Stimulated activated naive B cell treated with anti-CD40 and anti-IgM and Interleukin-4, amounts not matched to agents 10 μg/mL and 1 μg/mL and 100 μg/mL, for 72 hours (primary cell): Measurements from ENCODE around the gene ZBTB2.
"Not testable (repeated sequence)": the region's sequence is repeated elsewhere in the genome, so short reads cannot be mapped to it uniquely, and the experiment has no call there.

ENCODE experiments used
- ATAC-seq, 2 donors: fragments of 150-1000 bp; cut with Tn5 transposase; replicated peaks; 2 replicates each; pipeline ENCODE4 v1.10.0; 2021; ENCODE audit warnings: moderate library complexity in 1 of 2
- DNase-seq: peaks from one replicate; pipeline ENCODE4 v3.0.0; 2021
- H3K27ac Mint-ChIP-seq: one replicate; pipeline ENCODE4 v1.8.0; 2022; ENCODE audit warnings: mild to moderate bottlenecking, mixed read lengths
- H3K27me3 Mint-ChIP-seq, 2 donors: one replicate each; pipeline ENCODE4 v1.8.0; 2022; ENCODE audit warnings: mixed read lengths in 2 of 2
- H3K36me3 Mint-ChIP-seq, 2 donors: one replicate each; pipeline ENCODE4 v1.8.0; 2022; ENCODE audit warnings: mixed read lengths in 2 of 2, mild to moderate bottlenecking in 1 of 2
- H3K4me1 Mint-ChIP-seq, 2 donors: one replicate each; pipeline ENCODE4 v1.8.0; 2022; ENCODE audit warnings: mixed read lengths in 2 of 2, mild to moderate bottlenecking in 1 of 2
- H3K4me3 Mint-ChIP-seq, 2 donors: one replicate each; pipeline ENCODE4 v1.8.0; 2022; ENCODE audit warnings: mild to moderate bottlenecking in 2 of 2, mixed read lengths in 2 of 2, moderate library complexity in 1 of 2
- H3K9me3 Mint-ChIP-seq, 2 donors: one replicate each; pipeline ENCODE4 v1.8.0; 2022; ENCODE audit warnings: mixed read lengths in 2 of 2, mild to moderate bottlenecking in 1 of 2

ZBTB2 gene

GRCh38 chr6:151374036-151374683 lies 17.2 kb downstream of the ZBTB2 start:
- no peaks in the 10 kb centered on the region for H3K27me3 Mint-ChIP-seq
- H3K9me3 Mint-ChIP-seq, result no peaks in the 10 kb centered on the region
- H3K4me1 Mint-ChIP-seq, result peaks cover 23 to 41% of the 10 kb centered on the region in 2 donors
- H3K27ac Mint-ChIP-seq, result no peak overlapping the region
- H3K4me3 Mint-ChIP-seq, result no peak overlapping the region
- ATAC-seq (no peak), DNase-seq (no peak)
- H3K36me3 Mint-ChIP-seq, result peaks cover 24 to 26% of the 10 kb centered on the region in 2 donors

GRCh38 chr6:151372164-151372563 lies 19.2 kb downstream of the ZBTB2 start:
- peaks cover 28 to 30% of the 10 kb centered on the region in 2 donors for H3K36me3 Mint-ChIP-seq
- DNase-seq (no peak), ATAC-seq (no peak)
- H3K4me1 Mint-ChIP-seq, result peaks cover 19 to 32% of the 10 kb centered on the region in 2 donors
- no peaks in the 10 kb centered on the region for H3K27me3 Mint-ChIP-seq
- no peaks in the 10 kb centered on the region for H3K9me3 Mint-ChIP-seq
- no peak overlapping the region for H3K4me3 Mint-ChIP-seq
- no peak overlapping the region for H3K27ac Mint-ChIP-seq

GRCh38 chr6:151370509-151371078 lies 20.8 kb downstream of the ZBTB2 start:
- ATAC-seq, result no peak
- Mint-ChIP-seq H3K27ac (no peak overlapping the region), H3K36me3 (peaks cover 40 to 41% of the 10 kb centered on the region in 2 donors), H3K4me1 (peaks cover 9 to 18% of the 10 kb centered on the region in 2 donors), H3K27me3 (no peaks in the 10 kb centered on the region), H3K4me3 (no peak overlapping the region), H3K9me3 (no peaks in the 10 kb centered on the region)
- DNase-seq, result no peak

GRCh38 chr6:151365233-151365632 lies 26.1 kb downstream of the ZBTB2 start:
- no peak for DNase-seq
- H3K9me3 Mint-ChIP-seq, result no peaks in the 10 kb centered on the region
- H3K4me1 Mint-ChIP-seq, result no peaks in the 10 kb centered on the region
- ATAC-seq, result no peak
- H3K36me3 Mint-ChIP-seq, result peaks cover 41 to 61% of the 10 kb centered on the region in 2 donors
- no peaks in the 10 kb centered on the region for H3K27me3 Mint-ChIP-seq
- no peak overlapping the region for H3K4me3 Mint-ChIP-seq
- H3K27ac Mint-ChIP-seq, result no peak overlapping the region

GRCh38 chr6:151359486-151359885 lies 31.9 kb downstream of the ZBTB2 start:
- no peak for ATAC-seq
- H3K36me3 Mint-ChIP-seq, result peaks cover 25 to 57% of the 10 kb centered on the region in 2 donors
- no peaks in the 10 kb centered on the region for H3K27me3 Mint-ChIP-seq
- no peak overlapping the region for H3K27ac Mint-ChIP-seq
- no peaks in the 10 kb centered on the region for H3K4me1 Mint-ChIP-seq
- no peaks in the 10 kb centered on the region for H3K9me3 Mint-ChIP-seq
- H3K4me3 Mint-ChIP-seq, result no peak overlapping the region
- DNase-seq, result no peak

GRCh38 chr6:151358475-151358874 lies 32.9 kb downstream of the ZBTB2 start:
- Mint-ChIP-seq H3K27me3 (no peaks in the 10 kb centered on the region), H3K4me3 (no peak overlapping the region), H3K27ac (no peak overlapping the region), H3K9me3 (no peaks in the 10 kb centered on the region), H3K36me3 (peaks cover 29 to 52% of the 10 kb centered on the region in 2 donors), H3K4me1 (no peaks in the 10 kb centered on the region)
- no peak for ATAC-seq
- DNase-seq, result no peak

- Mint-ChIP-seq H3K27me3 (no peaks in the 10 kb centered on the region), H3K9me3 (no peaks in the 10 kb centered on the region), H3K4me1 (no peaks in the 10 kb centered on the region), H3K36me3 (peaks cover 25 to 47% of the 10 kb centered on the region in 2 donors), H3K27ac (no peak overlapping the region), H3K4me3 (no peak overlapping the region)
- ATAC-seq (no peak), DNase-seq (no peak)
Observed at GRCh38 chr6:151357758-151358436, 33.5 kb downstream of the ZBTB2 start.

GRCh38 chr6:151356983-151357382 lies 34.4 kb downstream of the ZBTB2 start:
- H3K27ac Mint-ChIP-seq, H3K27me3 Mint-ChIP-seq, H3K4me3 Mint-ChIP-seq, DNase-seq, H3K9me3 Mint-ChIP-seq, H3K4me1 Mint-ChIP-seq, ATAC-seq: not testable (repeated sequence)
- peaks cover 16 to 38% of the 10 kb centered on the region in 2 donors for H3K36me3 Mint-ChIP-seq

- DNase-seq, result no peak
- H3K36me3 Mint-ChIP-seq, result peaks cover 22 to 32% of the 10 kb centered on the region in 2 donors
- no peaks in the 10 kb centered on the region for H3K27me3 Mint-ChIP-seq
- ATAC-seq, result no peak
- no peaks in the 10 kb centered on the region for H3K9me3 Mint-ChIP-seq
- no peak overlapping the region for H3K4me3 Mint-ChIP-seq
- H3K4me1 Mint-ChIP-seq, result no peaks in the 10 kb centered on the region
- H3K27ac Mint-ChIP-seq, result no peak overlapping the region
Observed at GRCh38 chr6:151353795-151354194, 37.6 kb downstream of the ZBTB2 start.

GRCh38 chr6:151352410-151353396 lies 38.7 kb downstream of the ZBTB2 start:
- no peak overlapping the region for H3K4me3 Mint-ChIP-seq
- no peak overlapping the region for H3K27ac Mint-ChIP-seq
- DNase-seq, result no peak
- peaks cover 20 to 27% of the 10 kb centered on the region in 2 donors for H3K36me3 Mint-ChIP-seq
- H3K4me1 Mint-ChIP-seq, result no peaks in the 10 kb centered on the region
- H3K9me3 Mint-ChIP-seq, result no peaks in the 10 kb centered on the region
- ATAC-seq, result no peak
- H3K27me3 Mint-ChIP-seq, result no peaks in the 10 kb centered on the region

- Mint-ChIP-seq H3K4me3 (no peak overlapping the region), H3K4me1 (no peaks in the 10 kb centered on the region), H3K27ac (no peak overlapping the region), H3K27me3 (no peaks in the 10 kb centered on the region), H3K36me3 (peaks cover 22 to 27% of the 10 kb centered on the region in 2 donors), H3K9me3 (no peaks in the 10 kb centered on the region)
- no peak for ATAC-seq
- DNase-seq, result no peak
Observed at GRCh38 chr6:151351731-151352130, 39.6 kb downstream of the ZBTB2 start.

- H3K4me1 Mint-ChIP-seq, result no peaks in the 10 kb centered on the region
- no peak overlapping the region for H3K27ac Mint-ChIP-seq
- H3K27me3 Mint-ChIP-seq, result no peaks in the 10 kb centered on the region
- DNase-seq (no peak), ATAC-seq (no peak)
- H3K4me3 Mint-ChIP-seq, result no peak overlapping the region
- no peaks in the 10 kb centered on the region for H3K9me3 Mint-ChIP-seq
- H3K36me3 Mint-ChIP-seq, result peaks cover 22 to 27% of the 10 kb centered on the region in 2 donors
Observed at GRCh38 chr6:151351146-151351700, 40.1 kb downstream of the ZBTB2 start.

- H3K4me1 Mint-ChIP-seq, result no peaks in the 10 kb centered on the region
- ATAC-seq, result no peak
Observed at GRCh38 chr6:151350442-151351145, 40.8 kb downstream of the ZBTB2 start.

More at GRCh38 chr6:151350442-151351145, 40.8 kb downstream of the ZBTB2 start:
- Mint-ChIP-seq H3K36me3 (peaks cover 22 to 26% of the 10 kb centered on the region in 2 donors), H3K9me3 (no peaks in the 10 kb centered on the region), H3K27me3 (no peaks in the 10 kb centered on the region), H3K27ac (no peak overlapping the region), H3K4me3 (no peak overlapping the region)
- DNase-seq, result no peak
